SK-N-SH (cell line): ENCODE measurements around the gene GPR158. TPM values are rescaled to one million over a fixed set of nuclear protein-coding genes. Genes with fewer than 3 reads are reported as not detected.

Experiments used
- CTCF ChIA-PET: fragments of 300-600, 350-600 bp; formaldehyde crosslinking; extraction: SDS; loops from one replicate; lab custom pipeline; 2021; lab: Yijun Ruan, JAX
- POLR2A ChIA-PET: fragments of 350-600 bp; sonication (Branson Sonifier 250); formaldehyde crosslinking; extraction: SDS; loops from one replicate; lab custom pipeline; 2020; ENCODE audit warnings: antibody characterized with exemption, inconsistent platforms; lab: Yijun Ruan, JAX
- DNase-seq: peaks from one replicate; pipeline ENCODE4 v3.0.0; 2012
- H2AFZ ChIP-seq: fragments of 200-600 bp; sonication (generic); 2 replicates; pipeline ENCODE4 v1.8.1; 2016; ENCODE audit warnings: antibody characterized with exemption, mild to moderate bottlenecking, low read depth
- H3F3A ChIP-seq: fragments of 200-600 bp; sonication (generic); replicated peaks from 2 replicates; pipeline ENCODE3; 2016; ENCODE audit warnings: antibody characterized with exemption, mild to moderate bottlenecking; ENCODE audit not compliant: insufficient read depth
- H3K27ac ChIP-seq, 2 experiments: fragments of 200-500 bp in 1 of 2; fragments of 200-600 bp in 1 of 2; sonication (Bioruptor generic) in 1 of 2; sonication (generic), shearing (Covaris generic) in 1 of 2; 2 replicates each; pipeline versions ENCODE4 v1.5.1 to v1.6.1; 2014 to 2016; ENCODE audit warnings: low read depth in 2 of 2, inconsistent platforms in 1 of 2, low read length in 1 of 2, mild to moderate bottlenecking in 1 of 2, mixed read lengths in 1 of 2
- H3K27me3 ChIP-seq: fragments of 200-600 bp; sonication (generic), shearing (Covaris generic); 2 replicates; pipeline ENCODE4 v1.6.1; 2016; ENCODE audit warnings: mixed run types; ENCODE audit not compliant: insufficient read depth
- H3K36me3 ChIP-seq, 2 experiments: fragments of 200-500 bp in 1 of 2; fragments of 200-600 bp in 1 of 2; sonication (Bioruptor generic) in 1 of 2; sonication (generic) in 1 of 2; replicated peaks in 1 of 2; 2 replicates each; pipeline versions ENCODE3 to v1.5.1; 2014 to 2016; ENCODE audit warnings: low read length in 1 of 2, mild to moderate bottlenecking in 1 of 2; ENCODE audit not compliant: insufficient read depth in 2 of 2, control insufficient read depth in 1 of 2
- H3K4me1 ChIP-seq, 2 experiments: fragments of 200-500 bp in 1 of 2; fragments of 200-600 bp in 1 of 2; sonication (Bioruptor generic) in 1 of 2; sonication (generic), shearing (Covaris generic) in 1 of 2; 2 replicates each; pipeline versions ENCODE4 v1.5.1 to v1.6.1; 2014 to 2016; ENCODE audit warnings: low read depth in 1 of 2, low read length in 1 of 2, mixed run types in 1 of 2; ENCODE audit not compliant: insufficient read depth in 2 of 2, control insufficient read depth in 1 of 2
- H3K4me2 ChIP-seq: fragments of 200-600 bp; sonication (generic), shearing (Covaris generic); 2 replicates; pipeline ENCODE4 v1.6.1; 2017; ENCODE audit warnings: mixed run types
- H3K4me3 ChIP-seq, 2 experiments: fragments of 200-500 bp in 1 of 2; fragments of 200-600 bp in 1 of 2; sonication (Bioruptor generic) in 1 of 2; sonication (generic), shearing (Covaris generic) in 1 of 2; 2 replicates each; pipeline versions ENCODE4 v1.5.1 to v1.8.1; 2014 to 2016; ENCODE audit warnings: low read depth in 2 of 2, inconsistent platforms in 1 of 2, low read length in 1 of 2, mild to moderate bottlenecking in 1 of 2, mixed read lengths in 1 of 2, moderate library complexity in 1 of 2
- H3K79me2 ChIP-seq: fragments of 200-600 bp; sonication (generic); 2 replicates; pipeline ENCODE4 v1.8.1; 2017; ENCODE audit warnings: mild to moderate bottlenecking; ENCODE audit not compliant: insufficient read depth
- H3K9ac ChIP-seq: fragments of 200-600 bp; sonication (generic); 2 replicates; pipeline ENCODE4 v1.6.1; 2017; ENCODE audit warnings: mixed run types
- H3K9me2 ChIP-seq: fragments of 200-600 bp; sonication (generic); 2 replicates; pipeline ENCODE4 v1.6.1; 2017; ENCODE audit warnings: mixed run types
- H3K9me3 ChIP-seq: fragments of 200-600 bp; sonication (generic); 2 replicates; pipeline ENCODE4 v1.6.1; 2017; ENCODE audit warnings: mixed run types, mild to moderate bottlenecking, moderate library complexity
- H4K20me1 ChIP-seq: fragments of 200-600 bp; sonication (generic); 2 replicates; pipeline ENCODE4 v1.6.1; 2017; ENCODE audit warnings: mild to moderate bottlenecking, mixed run types; ENCODE audit not compliant: insufficient read depth
- CHD2 ChIP-seq: fragments of 150-350 bp; IDR thresholded peaks from 2 replicates; pipeline ENCODE4 v1.6.1; 2018; ENCODE audit warnings: low read length; ENCODE audit not compliant: partially characterized antibody
- ELF1 ChIP-seq: IDR thresholded peaks from 2 replicates; pipeline ENCODE4 v1.4.0; 2012
- EP300 ChIP-seq, 2 experiments: IDR thresholded peaks; 2 replicates each; pipeline versions ENCODE4 v1.4.0 to v1.6.1; 2012; ENCODE audit warnings: borderline replicate concordance in 1 of 2, low read depth in 1 of 2, low read length in 1 of 2
- EZH2phosphoT487 ChIP-seq: fragments of 200-600 bp; sonication (generic); IDR thresholded peaks from 2 replicates; pipeline ENCODE4 v1.6.1; 2017; ENCODE audit warnings: low read depth, mixed run types, mild to moderate bottlenecking, antibody characterized with exemption, moderate library complexity, borderline replicate concordance
- FOSL2 ChIP-seq: IDR thresholded peaks from 2 replicates; pipeline ENCODE4 v1.4.0; 2012; ENCODE audit warnings: low read depth, mild to moderate bottlenecking, moderate library complexity, borderline replicate concordance
- RAD21 ChIP-seq: IDR thresholded peaks from 2 replicates; pipeline ENCODE4 v1.6.1; 2012; ENCODE audit warnings: mild to moderate bottlenecking, low read length
- RCOR1 ChIP-seq: fragments of 150-350 bp; IDR thresholded peaks from 2 replicates; pipeline ENCODE4 v1.6.1; 2017; ENCODE audit warnings: antibody characterized with exemption, low read length
- RXRA ChIP-seq: IDR thresholded peaks from 2 replicates; pipeline ENCODE4 v1.4.0; 2012; ENCODE audit warnings: low read depth, mild to moderate bottlenecking, borderline replicate concordance
- SIN3A ChIP-seq: IDR thresholded peaks from 2 replicates; pipeline ENCODE4 v1.6.1; 2012; ENCODE audit warnings: low read depth, mild to moderate bottlenecking, low read length, moderate library complexity, borderline replicate concordance
- USF1 ChIP-seq: IDR thresholded peaks from 2 replicates; pipeline ENCODE4 v1.4.0; 2012; ENCODE audit warnings: low read depth, borderline replicate concordance
- ZBTB33 ChIP-seq: IDR thresholded peaks from 2 replicates; pipeline ENCODE4 v1.4.0; 2012; ENCODE audit warnings: low read depth, borderline replicate concordance
- WGBS: methylation state at CpG from one replicate; pipeline ENCODE4 v1.1.6; 2017; ENCODE audit warnings: low lambda C conversion rate; 5-methylcytosine and 5-hydroxymethylcytosine counted together
- polyA plus RNA-seq, 3 experiments: library from polyadenylated mRNA; depleted of rRNA; stranded (reverse); fragments of >200 nt; gene quantifications; 2 replicates each; pipeline ENCODE4 v1.2.3, GENCODE V29; 2012
- TF ChIP-seq, protein P1 (sequence below): IDR thresholded peaks from 2 replicates; pipeline ENCODE4 v1.4.0; 2012; ENCODE audit warnings: low read depth

The GPR158 gene
- polyA plus RNA-seq, 1 of the 3 experiments (the other 2 are of a cell fraction) = not detected

DNA sequence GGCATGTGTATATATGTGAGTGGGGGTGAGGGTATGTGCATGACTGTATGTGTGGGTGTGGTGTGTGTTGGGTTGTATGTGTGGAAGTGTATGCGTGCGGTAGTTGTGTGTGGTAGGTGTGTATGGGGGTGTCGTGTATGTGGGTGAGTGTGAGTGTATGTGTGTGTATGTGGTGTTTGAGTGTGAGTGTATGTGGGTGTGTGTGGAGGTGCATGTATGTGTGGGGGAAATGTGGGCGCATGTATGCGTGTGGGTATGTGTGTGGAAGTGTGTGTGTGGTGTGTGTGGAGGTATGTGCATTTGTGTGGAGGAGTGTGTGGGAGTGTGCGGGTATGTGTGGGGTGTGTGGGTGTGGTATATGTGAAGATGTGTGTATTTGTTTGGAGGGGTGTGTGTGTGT lies 269.5 kb downstream of the GPR158 start:
- Histone ChIP-seq H3K4me1 (no peaks in the 10 kb centered on the region), H3K4me2 (no peak overlapping the region), H3K79me2 (no peaks in the 10 kb centered on the region), H3F3A (no peaks in the 10 kb centered on the region), H4K20me1 (no peaks in the 10 kb centered on the region), H3K36me3 (no peaks in the 10 kb centered on the region), H3K9ac (no peak overlapping the region), H3K9me3 (no peaks in the 10 kb centered on the region), H3K9me2 (no peaks in the 10 kb centered on the region), H3K4me3 (no peak overlapping the region), H3K27ac (no peak overlapping the region), H3K27me3 (no peaks in the 10 kb centered on the region), H2AFZ (no peak overlapping the region)
- ChIA-PET CTCF (no interaction called here), POLR2A (no interaction called here)
- WGBS = 45% methylated on average over 6 of the region's 6 CpGs
- no peak for DNase-seq
- no peak for TF ChIP-seq EP300 (IDR thresholded peaks at IDR 0.05; ENCODE audit: borderline replicate concordance in 1 of 2, low read depth in 1 of 2, low read length in 1 of 2)
- TF ChIP-seq RXRA = no peak
- TF ChIP-seq ELF1 = no peak
- TF ChIP-seq, protein P1, sequence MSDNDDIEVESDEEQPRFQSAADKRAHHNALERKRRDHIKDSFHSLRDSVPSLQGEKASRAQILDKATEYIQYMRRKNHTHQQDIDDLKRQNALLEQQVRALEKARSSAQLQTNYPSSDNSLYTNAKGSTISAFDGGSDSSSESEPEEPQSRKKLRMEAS = no peak
- no peak for TF ChIP-seq CHD2
- no peak for TF ChIP-seq USF1
- no peak for TF ChIP-seq RAD21
- TF ChIP-seq SIN3A = no peak
- TF ChIP-seq EZH2phosphoT487 = no peak
- TF ChIP-seq RCOR1 = no peak

DNA sequence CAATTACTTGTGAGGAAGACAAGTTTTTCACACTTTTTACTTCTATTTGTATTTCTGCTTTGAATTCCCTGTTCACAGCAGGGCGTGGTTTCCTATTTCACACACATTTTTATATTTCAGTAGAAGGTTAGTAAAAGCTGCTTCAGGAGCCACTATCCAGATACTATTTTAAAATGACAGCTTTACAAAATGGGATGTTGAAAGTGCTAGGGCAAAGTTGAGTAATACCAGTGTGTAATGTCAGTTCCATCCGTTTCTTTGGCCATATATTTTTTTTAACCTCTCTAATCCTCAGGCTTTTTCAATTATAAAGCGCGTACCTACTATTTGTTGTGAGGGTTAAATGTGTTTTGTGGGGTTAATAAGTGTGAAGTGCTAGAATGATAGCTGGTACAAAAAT lies 276.6 kb downstream of the GPR158 start:
- Histone ChIP-seq H3K4me2 (no peak overlapping the region), H3K9ac (no peak overlapping the region), H3K27ac (no peak overlapping the region), H3F3A (no peaks in the 10 kb centered on the region), H3K4me1 (no peaks in the 10 kb centered on the region), H3K27me3 (no peaks in the 10 kb centered on the region), H2AFZ (no peak overlapping the region), H3K4me3 (no peak overlapping the region), H3K9me3 (no peaks in the 10 kb centered on the region), H3K36me3 (no peaks in the 10 kb centered on the region), H4K20me1 (no peaks in the 10 kb centered on the region), H3K9me2 (no peaks in the 10 kb centered on the region), H3K79me2 (no peaks in the 10 kb centered on the region)
- TF ChIP-seq EZH2phosphoT487 = no peak
- no peak for TF ChIP-seq RAD21
- TF ChIP-seq USF1 = no peak
- TF ChIP-seq ZBTB33 = no peak
- TF ChIP-seq FOSL2 = no peak
- POLR2A ChIA-PET = no interaction called here
- 29% methylated on average over 4 of the region's 4 CpGs for WGBS
- CTCF ChIA-PET = interaction anchor here (0.6 kb wide), 1 partner anchor 40 kb away, joined by 3 read pairs; no protein-coding TSS in a partner anchor
- no peak for DNase-seq
